H1 (cell line): ENCODE measurements around the gene PPP1R1A. TPM values are rescaled to one million over a fixed set of nuclear protein-coding genes. Genes with fewer than 3 reads are reported as not detected.

Experiments used
- CHD7 ChIP-seq: fragments of 300-600 bp; sonication (generic); IDR thresholded peaks from 2 replicates; pipeline ENCODE4 v1.7.1; 2012; ENCODE audit warnings: low read length, moderate library complexity, mild to moderate bottlenecking, inconsistent platforms; ENCODE audit not compliant: insufficient replicate concordance
- CTCF ChIP-seq, 3 experiments: IDR thresholded peaks; 1 replicate in 2 of 3; 2 replicates in 1 of 3; pipeline versions ENCODE4 v1.5.1 to v1.6.1; 2011; ENCODE audit warnings: low read length in 3 of 3, mild to moderate bottlenecking in 3 of 3, inconsistent platforms in 2 of 3, low read depth in 1 of 3, moderate library complexity in 1 of 3; ENCODE audit not compliant: insufficient read depth in 1 of 3; ENCODE audit errors: control extremely low read depth in 1 of 3
- EGR1 ChIP-seq: IDR thresholded peaks from 2 replicates; pipeline ENCODE4 v1.6.1; 2011; ENCODE audit warnings: low read depth, low read length, borderline replicate concordance
- GTF2F1 ChIP-seq: IDR thresholded peaks from 2 replicates; pipeline ENCODE4 v1.6.1; 2012; ENCODE audit warnings: low read depth, low read length, improper control_type of control experiment, borderline replicate concordance
- MAFK ChIP-seq: IDR thresholded peaks from 2 replicates; pipeline ENCODE4 v1.6.1; 2012; ENCODE audit warnings: low read depth, mild to moderate bottlenecking, improper control_type of control experiment, low read length
- RAD21 ChIP-seq, 2 experiments: IDR thresholded peaks in 1 of 2; conservative IDR thresholded peaks in 1 of 2; 2 replicates each; pipeline ENCODE4 v1.6.1; 2011; ENCODE audit warnings: low read depth in 2 of 2, low read length in 2 of 2, improper control_type of control experiment in 1 of 2, inconsistent platforms in 1 of 2, mild to moderate bottlenecking in 1 of 2, moderate library complexity in 1 of 2
- SIX5 ChIP-seq: IDR thresholded peaks from 2 replicates; pipeline ENCODE4 v1.6.1; 2011; ENCODE audit warnings: mild to moderate bottlenecking, low read depth, low read length
- SP2 ChIP-seq: IDR thresholded peaks from 2 replicates; pipeline ENCODE4 v1.6.1; 2012; ENCODE audit warnings: mild to moderate bottlenecking, low read length, inconsistent platforms
- SRF ChIP-seq: IDR thresholded peaks from 2 replicates; pipeline ENCODE4 v1.6.1; 2011; ENCODE audit warnings: mild to moderate bottlenecking, low read depth, low read length, moderate library complexity
- polyA plus RNA-seq, 7 experiments: library from polyadenylated mRNA; depleted of rRNA in 3 of 7; stranded (reverse) in 5 of 7; unstranded in 2 of 7; fragments of >200 nt in 5 of 7; fragments of 200-250 nt in 2 of 7; gene quantifications; 1 replicate in 5 of 7; 2 replicates in 1 of 7; 4 replicates in 1 of 7; pipeline versions ENCODE4 v1.2.1 to v1.2.3, GENCODE V29; 2011 to 2013; ENCODE audit warnings: missing spikeins in 2 of 7, mixed read lengths in 2 of 7
- total RNA-seq: library from RNA; stranded (reverse); fragmentation: NEBNext Ultra II Directional; extraction: Animal tissue kit (Norgen Biotek cat#: 25700); gene quantifications from 2 replicates; pipeline ENCODE4 v1.2.1, GENCODE V29; 2021

Gene PPP1R1A
- total and polyA plus RNA-seq, 2 of the 8 experiments (the other 6 are each of a cell fraction or from before 2014, with no cell fraction given) = 5.8 to 13.1 TPM

- TF ChIP-seq CHD7 = no peak
- no peak for TF ChIP-seq SRF
- TF ChIP-seq SIX5 = no peak
- no peak for TF ChIP-seq RAD21 (IDR thresholded peaks at IDR 0.05 in 1 of 2, conservative IDR thresholded peaks at IDR 0.05 in 1 of 2; ENCODE audit: low read depth in 2 of 2, low read length in 2 of 2)
- TF ChIP-seq MAFK = no peak
- no peak for TF ChIP-seq EGR1
- no peak for TF ChIP-seq GTF2F1
- no peak for TF ChIP-seq CTCF (IDR thresholded peaks at IDR 0.05; ENCODE audit: control extremely low read depth in 1 of 3, insufficient read depth in 1 of 3, low read depth in 1 of 3, low read length in 3 of 3)
- no peak for TF ChIP-seq SP2
Measured at GRCh38 chr12:54589964-54590363, 1.5 kb upstream of the PPP1R1A start (continued).
